SU-DHL-6 (cell line): ENCODE data around the gene MPRIP.

ENCODE experiments used
- EZH2phosphoT487 ChIP-seq: fragments of 200-600 bp; sonication (generic), shearing (Covaris generic); conservative IDR thresholded peaks from 2 replicates; pipeline ENCODE4 v1.6.1; 2018; ENCODE audit warnings: mild to moderate bottlenecking, antibody characterized with exemption, low read length, moderate library complexity, mixed read lengths
- TF ChIP-seq, protein P1 (sequence below): fragments of 200-600 bp; sonication (generic); IDR thresholded peaks from one replicate; pipeline ENCODE4 v1.5.1; 2017; ENCODE audit warnings: antibody characterized with exemption, mild to moderate bottlenecking, low read length, moderate library complexity; ENCODE audit not compliant: insufficient read depth, poor library complexity, severe bottlenecking

DNA sequence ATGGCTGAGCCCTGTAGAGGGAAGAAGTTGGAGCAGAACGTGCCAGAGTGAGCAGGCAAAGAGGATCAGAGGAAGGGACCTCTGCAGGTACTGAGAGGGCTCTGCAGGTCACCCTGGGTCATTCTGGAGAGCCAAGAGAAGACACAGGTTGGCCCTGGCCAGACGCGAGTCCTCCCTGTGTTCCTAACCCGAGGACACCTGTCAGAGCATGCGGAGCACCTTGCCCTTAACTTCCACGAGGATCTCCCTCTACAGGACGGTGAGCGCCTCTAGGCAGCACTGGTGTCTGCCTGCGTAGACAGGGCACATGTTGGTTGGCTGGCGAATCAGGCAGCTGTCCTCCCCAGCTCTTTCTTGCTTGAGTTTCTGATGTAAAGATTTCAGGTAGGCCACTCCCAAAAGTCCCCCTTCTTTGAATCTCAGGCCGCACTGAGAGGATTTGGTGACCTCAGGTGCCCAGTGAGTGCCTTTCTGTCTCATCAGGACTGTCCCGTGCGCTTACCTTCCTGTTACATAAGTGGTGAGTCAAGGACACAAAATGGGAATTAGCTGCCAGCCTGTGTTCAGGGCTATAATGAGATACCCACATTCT lies 45.3 kb downstream of the MPRIP start:
- TF ChIP-seq, protein P1, sequence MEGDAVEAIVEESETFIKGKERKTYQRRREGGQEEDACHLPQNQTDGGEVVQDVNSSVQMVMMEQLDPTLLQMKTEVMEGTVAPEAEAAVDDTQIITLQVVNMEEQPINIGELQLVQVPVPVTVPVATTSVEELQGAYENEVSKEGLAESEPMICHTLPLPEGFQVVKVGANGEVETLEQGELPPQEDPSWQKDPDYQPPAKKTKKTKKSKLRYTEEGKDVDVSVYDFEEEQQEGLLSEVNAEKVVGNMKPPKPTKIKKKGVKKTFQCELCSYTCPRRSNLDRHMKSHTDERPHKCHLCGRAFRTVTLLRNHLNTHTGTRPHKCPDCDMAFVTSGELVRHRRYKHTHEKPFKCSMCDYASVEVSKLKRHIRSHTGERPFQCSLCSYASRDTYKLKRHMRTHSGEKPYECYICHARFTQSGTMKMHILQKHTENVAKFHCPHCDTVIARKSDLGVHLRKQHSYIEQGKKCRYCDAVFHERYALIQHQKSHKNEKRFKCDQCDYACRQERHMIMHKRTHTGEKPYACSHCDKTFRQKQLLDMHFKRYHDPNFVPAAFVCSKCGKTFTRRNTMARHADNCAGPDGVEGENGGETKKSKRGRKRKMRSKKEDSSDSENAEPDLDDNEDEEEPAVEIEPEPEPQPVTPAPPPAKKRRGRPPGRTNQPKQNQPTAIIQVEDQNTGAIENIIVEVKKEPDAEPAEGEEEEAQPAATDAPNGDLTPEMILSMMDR: no peak
- no peak for TF ChIP-seq EZH2phosphoT487
